ENCODE data around the gene FSTL4.

DNA sequence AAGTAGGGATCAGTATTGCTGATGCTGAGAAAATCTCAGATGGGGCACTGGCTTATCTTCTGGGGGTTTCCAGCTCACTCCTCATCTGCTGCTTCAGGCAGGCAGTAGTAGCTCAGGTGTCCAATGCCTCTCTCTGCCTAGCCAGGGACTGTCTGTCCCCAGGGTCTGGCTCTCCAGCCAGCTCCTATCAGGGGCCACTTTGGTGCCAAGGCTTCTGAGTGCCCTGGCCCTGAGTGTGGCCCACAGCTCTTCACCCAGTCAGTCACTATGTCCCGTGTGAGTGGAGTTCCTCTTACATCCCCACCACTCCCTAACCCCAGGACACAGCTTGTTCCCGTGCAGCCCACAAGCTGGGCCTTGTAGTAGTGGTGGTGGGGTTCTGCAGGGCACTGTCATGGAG lies 309.0 kb downstream of the FSTL4 start:
- TF ChIP-seq, protein P1, sequence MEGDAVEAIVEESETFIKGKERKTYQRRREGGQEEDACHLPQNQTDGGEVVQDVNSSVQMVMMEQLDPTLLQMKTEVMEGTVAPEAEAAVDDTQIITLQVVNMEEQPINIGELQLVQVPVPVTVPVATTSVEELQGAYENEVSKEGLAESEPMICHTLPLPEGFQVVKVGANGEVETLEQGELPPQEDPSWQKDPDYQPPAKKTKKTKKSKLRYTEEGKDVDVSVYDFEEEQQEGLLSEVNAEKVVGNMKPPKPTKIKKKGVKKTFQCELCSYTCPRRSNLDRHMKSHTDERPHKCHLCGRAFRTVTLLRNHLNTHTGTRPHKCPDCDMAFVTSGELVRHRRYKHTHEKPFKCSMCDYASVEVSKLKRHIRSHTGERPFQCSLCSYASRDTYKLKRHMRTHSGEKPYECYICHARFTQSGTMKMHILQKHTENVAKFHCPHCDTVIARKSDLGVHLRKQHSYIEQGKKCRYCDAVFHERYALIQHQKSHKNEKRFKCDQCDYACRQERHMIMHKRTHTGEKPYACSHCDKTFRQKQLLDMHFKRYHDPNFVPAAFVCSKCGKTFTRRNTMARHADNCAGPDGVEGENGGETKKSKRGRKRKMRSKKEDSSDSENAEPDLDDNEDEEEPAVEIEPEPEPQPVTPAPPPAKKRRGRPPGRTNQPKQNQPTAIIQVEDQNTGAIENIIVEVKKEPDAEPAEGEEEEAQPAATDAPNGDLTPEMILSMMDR (IDR thresholded peaks at IDR 0.05), result no peak
- TF ChIP-seq POLR2A (IDR thresholded peaks at IDR 0.05), result no peak

All from lower leg skin (tissue), 3 donors.